GM19035 (cell line): Measurements from ENCODE around the gene IL4I1.

Source experiments
- ATAC-seq: cut with Tn5 transposase; IDR thresholded peaks from one replicate; pipeline ENCODE4 v1.9.1; 2021; ENCODE audit not compliant: unreplicated experiment

Gene IL4I1

DNA sequence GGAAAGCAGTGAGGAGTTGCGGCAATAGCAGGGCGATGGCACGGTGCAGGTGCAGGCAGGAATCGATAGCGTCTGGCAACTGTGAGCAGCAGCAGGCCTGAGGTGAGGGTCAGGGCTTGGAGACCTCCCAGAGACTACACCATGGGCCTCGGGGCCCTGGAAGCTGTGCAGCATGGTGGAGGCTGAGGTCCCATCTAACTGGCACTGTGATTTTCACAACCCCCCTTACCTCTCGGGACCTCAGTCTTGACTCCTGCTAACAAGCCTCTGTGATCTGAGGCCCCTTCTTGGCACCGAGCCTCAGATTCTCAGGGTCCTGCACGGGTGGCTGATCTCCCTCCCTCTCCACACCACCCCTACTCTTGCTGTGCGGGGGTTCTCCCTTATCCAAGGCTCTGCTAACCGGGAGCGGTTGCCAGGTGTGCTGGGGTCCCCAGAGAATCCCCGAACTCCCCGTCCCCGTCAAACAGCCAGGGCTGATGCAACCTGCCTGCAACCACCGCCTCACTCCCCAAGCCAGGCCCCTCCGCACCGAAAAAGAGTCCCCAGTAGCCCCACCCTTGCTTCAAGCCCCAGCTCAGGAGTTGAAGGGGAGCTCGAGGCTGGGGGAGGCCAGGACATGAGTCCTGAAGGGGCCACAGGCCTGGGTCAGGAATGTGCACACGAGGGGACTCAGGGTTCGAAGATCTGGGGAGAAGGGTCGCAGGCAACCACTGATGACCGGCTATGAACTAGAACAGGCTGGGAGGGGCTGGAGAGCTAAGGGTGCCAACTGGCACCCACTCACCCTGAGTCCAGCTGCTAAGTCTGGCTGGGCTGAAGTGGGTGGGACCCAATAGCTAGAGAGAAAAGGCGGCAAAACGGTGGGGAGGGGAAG is 27.6 kb upstream of the IL4I1 start:
- ATAC-seq = no peak

DNA sequence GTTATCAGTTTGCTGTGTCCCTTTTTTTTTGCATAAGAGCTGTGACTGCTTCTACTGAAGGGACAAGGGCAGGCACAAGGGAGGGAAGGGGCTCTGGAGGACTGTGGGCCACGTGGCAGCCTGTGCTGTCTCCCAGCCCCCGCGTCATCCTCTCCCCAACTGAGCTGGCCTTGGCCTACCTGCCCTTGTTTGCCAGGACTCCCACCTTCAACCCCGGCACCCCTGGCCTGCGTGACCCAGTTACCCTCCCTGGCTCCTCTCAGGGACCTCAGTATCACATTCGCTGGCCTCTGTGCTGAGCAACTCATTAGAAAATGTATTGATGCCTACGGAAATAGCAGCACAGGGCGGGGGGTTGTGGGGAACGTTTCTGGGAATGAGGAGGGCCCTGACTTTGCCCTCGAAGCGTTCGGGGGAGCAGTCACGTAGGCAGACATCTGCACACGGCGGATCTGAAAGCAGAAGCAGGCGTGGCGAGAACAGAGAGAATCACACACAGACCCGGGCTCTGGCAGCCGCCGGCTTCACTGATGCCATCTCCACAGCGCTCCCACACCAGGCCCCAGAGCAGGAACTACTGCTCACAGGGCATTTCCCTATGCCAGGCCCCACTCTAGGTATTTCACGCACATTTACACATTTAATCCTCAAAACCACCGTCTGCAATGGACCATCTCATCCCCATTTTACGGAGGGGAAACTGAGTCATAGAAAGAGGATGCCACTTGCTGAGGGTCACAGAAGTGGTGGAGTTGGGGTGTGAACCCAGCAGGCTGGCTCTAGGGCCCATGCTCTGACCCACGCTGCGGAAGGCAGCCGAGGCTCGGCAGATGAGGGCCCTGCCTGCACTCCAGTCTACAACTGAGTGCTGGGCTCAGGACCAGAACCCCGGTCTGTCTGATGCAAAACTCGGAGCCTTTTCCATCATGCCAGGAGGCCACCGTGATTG is 26.6 kb upstream of the IL4I1 start:
- no peak for ATAC-seq

DNA sequence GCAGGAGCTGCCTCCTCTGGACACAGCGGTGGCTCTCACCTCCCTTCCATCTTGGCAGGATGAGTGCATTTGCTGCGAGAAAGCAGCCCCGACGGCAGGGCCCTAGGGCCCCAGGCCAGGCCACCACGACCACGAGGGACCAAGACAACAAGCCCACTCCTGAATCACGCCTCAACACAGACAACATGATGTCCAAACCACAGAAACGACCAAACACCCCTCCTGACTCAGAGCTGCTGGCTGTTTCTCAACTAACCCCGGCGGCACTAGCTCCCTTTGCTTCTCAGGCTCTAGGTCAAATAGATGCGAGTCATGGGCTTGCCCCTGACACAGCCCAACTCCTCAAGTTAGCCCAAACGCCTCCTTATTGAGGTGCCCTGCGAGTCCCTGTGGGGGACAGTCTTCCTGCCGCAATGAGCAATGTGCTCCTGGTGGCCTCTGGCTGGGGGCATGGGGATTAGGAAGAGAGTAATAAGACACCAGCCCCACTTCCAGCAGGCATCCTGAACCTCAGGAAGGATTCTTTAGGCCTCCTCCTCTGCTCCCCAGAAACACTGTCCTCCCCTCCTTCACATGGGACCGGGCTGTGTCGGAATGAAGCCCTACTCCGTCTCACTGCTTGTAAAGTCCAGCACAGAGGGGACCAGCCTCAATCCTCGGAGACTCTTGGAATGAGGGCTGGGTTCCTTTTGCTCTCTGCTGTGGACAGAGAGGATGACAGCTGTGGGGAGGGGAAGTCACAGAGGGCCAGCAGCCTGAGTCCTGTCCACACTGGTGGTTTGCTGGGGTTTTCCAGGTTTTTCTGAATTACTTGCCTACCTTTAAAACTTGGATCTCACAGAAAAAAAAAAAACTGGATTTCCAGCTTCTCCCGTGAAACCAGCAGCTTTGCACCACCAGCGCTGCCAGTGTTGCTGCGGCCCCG is 25.4 kb upstream of the IL4I1 start:
- no peak for ATAC-seq

DNA sequence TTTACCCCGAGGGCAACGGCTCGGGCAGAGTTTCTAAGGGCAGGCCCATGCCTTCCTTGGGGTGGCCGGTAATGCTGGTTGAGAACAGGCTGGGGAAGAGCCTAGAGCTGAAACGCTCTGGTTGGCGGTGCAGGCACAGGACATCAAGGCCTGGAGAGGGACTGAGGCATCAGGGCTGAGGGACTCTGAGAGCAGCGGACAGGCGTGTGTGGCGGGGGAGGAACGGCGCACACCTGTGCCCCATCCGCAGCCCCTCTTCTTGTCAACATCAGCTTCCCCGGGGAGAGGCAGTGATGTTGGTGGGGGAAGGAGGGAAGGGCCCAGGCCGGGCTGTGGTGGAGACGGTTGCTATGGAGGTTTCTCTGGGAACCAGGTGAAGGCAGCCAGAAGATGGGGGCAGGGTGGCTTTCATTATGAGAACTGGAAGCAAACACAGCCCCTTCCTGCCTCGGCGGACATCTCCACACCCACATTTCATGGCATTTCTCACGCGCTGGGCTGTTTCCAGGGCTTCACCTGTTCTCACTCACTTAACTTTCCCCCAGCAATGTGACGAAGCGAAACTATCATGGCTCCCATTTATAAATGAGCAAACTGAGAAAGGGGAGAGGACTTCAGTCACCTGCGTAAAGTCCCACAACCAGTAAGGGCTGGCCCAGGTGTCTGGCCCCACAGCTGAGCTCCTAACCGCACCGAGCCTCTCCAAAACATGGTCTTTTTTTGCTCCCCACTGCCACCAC is 24.1 kb upstream of the IL4I1 start:
- ATAC-seq = no peak

DNA sequence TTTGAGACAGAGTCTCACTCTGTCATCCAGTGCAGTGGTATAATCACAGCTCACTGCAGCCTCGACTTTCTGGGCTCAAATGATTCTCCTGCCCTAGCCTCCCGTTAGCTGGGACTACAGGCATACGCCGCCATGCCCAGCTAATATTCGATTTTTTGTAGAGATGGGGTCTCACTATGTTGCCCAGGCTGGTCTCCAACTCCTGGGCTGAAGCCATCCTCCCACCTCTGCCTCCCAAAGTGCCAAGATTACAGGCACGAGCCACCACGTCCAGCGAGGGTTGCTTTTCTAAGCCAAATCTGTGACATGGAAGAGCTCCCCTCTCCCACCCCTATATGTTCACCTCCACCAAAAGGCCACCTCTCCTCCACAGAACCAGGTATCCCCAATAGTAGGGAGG is 21.4 kb upstream of the IL4I1 start:
- ATAC-seq = no peak

DNA sequence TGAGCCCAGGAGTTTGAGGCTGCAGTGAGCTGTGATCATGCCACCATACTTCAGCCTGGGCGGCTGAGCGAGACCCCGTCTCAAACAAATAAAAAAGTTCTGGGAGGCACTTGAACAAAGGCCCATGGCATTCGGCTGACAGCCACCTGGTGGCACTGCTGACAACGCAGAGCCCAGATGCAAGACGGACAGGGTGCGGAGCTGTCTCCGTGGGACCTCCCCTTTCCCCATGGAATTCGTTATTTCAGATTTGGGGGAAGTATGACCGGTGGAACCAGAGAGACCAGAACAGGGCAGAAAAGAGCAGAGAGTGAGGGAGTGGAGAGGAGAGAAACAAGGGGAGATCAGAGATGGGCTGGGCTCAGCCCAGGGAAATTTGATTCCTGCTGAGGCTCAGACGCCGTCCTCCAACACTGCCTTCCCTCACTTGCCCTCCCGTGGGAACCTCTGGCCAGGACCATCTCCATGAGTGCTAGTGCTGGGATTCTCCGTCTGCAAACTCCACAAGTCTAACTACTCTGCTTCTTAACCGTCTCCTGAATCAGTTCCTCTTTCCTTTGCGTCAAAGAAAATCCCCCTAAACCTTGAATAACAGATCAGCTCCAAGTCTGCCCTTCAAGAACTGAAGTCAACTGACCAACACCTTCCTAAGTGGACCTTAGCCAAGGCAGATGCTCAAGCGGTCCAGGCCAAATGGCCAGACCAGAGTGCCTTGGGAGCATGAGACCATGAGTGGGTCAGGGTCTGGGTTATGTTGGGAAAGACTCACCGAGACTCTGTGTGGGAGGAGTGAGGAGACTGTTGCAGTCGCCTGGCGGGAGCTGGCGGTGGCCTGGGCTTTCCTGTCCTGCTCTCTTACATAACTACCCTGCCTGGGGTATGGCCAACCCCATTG is 20.4 kb upstream of the IL4I1 start:
- ATAC-seq = no peak

DNA sequence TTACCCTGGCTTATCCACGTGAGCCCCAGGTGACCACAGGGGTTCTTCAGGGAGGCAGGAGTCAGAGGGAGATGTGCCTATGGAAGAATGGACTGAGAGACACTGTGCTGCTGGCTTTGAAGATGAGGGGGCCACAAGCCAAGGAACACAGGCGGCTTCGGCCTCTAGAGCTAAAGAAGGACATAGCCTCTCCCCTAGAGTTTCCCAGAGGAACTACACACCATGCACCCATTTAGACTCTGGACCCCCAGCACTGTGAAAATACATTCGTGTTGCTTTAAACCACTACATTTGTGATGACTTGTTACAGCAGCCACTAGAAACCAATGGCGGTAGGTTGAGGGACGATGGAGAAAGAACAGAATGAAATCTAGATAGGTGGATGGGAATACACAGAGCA is 18.6 kb upstream of the IL4I1 start:
- no peak for ATAC-seq

DNA sequence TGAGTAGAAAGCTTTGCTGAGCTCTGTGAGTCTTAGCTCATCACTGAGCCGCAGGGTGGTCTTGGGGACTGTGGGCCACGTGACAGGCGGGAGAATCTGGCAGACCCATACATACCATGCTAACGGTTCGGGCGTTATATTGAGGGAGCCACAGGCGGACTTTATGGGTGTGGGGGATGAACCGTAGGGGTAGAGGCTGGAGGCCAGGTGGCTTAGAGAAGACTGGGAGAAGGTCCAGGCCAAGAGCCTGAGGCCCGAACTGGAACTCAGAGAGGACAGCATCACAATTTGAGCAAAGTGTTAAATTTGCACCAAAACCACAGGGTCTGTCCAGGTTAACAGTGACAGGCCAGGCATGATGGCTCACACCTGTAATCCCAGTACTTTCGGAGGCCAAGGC is 17.0 kb upstream of the IL4I1 start:
- no peak for ATAC-seq

DNA sequence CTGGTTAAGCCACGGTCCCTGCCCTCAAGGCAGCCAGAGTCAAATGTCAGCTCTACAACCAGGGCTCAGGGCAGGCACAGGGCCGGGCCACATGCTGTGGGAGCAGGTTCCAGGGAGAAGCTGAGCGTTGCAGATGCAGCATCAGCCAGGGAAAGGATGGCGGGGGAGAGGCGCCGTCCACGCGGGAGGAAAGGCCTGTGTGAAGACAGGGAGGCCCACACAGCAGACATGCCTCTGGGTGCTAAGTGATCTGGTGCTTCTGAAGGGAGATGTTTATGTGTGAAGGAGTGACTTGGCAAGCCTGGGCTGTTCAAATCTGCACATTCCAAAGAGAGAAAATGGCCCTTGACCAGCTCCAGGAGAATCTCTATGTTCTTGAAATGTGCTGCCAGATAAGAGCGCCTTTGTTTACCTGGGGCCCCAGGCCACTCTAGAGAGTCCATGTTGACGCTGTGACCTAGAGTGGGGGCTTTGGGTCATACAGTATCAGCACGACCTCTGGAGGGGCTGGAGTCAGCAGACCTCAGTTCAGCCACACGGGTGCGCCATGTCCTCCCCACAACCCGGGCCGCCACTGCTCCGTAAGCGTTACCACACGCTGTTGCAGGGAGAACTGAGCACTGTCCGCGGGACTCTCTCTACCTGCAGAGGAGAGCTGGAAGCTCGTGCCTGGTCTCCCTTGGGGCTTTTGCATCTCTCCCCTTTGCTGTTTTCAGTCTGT is 16.4 kb upstream of the IL4I1 start:
- no peak for ATAC-seq

DNA sequence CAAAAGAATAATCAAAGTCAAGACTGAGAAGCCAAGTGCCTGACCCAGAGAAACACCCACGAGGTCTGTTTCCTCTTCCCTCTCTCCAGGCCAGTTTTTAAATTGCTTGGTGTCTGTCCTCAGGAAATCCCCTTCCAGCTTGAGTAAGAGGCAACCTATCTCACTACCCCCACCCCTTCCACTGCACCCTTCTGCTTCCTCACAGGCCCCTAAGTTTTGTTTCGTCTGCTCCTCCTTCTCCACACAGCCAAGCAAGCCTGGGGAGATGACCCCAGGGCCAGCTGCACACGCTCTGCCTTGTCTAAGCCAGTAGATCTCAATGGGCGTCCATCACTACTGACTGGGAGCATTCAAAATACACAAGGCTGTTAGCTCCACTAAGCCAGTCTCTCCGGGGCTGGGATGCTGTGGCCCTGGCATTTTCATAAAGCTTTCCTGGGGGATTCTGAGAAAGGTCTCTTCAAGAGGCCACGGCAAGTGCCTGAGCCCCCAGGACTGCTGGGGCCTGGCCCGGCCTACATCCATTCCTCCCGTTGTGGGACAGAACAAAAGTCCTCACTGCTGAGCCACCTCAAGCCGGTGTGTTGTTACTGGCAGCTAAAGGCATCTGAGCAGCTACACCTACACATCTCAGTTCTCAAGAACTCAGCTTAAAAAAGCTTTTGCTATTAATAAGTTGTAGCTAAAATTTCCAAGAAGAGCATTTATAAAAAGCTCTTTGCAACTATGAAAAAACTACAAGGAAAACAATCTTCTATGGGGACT is 14.9 kb upstream of the IL4I1 start:
- ATAC-seq = no peak

DNA sequence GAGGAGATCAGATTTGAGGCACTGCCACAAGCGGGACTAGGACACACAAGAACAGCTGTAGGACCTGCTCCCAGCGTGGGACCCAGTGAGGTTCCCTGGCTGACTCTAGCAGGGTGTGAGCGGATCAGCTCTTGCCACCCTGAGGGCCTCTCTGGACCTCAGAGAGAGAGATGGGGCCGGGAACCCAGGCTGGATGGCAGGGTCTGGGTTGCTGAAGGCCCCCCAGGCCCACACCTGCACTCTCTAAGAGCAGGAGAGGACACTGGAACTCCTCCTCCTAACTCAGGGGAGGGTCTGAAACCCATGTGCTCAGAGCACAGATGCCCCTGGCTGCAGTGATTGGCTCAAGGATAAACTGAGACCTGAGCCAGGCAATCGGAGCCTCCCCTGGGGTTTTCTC is 13.5 kb upstream of the IL4I1 start:
- ATAC-seq = no peak

DNA sequence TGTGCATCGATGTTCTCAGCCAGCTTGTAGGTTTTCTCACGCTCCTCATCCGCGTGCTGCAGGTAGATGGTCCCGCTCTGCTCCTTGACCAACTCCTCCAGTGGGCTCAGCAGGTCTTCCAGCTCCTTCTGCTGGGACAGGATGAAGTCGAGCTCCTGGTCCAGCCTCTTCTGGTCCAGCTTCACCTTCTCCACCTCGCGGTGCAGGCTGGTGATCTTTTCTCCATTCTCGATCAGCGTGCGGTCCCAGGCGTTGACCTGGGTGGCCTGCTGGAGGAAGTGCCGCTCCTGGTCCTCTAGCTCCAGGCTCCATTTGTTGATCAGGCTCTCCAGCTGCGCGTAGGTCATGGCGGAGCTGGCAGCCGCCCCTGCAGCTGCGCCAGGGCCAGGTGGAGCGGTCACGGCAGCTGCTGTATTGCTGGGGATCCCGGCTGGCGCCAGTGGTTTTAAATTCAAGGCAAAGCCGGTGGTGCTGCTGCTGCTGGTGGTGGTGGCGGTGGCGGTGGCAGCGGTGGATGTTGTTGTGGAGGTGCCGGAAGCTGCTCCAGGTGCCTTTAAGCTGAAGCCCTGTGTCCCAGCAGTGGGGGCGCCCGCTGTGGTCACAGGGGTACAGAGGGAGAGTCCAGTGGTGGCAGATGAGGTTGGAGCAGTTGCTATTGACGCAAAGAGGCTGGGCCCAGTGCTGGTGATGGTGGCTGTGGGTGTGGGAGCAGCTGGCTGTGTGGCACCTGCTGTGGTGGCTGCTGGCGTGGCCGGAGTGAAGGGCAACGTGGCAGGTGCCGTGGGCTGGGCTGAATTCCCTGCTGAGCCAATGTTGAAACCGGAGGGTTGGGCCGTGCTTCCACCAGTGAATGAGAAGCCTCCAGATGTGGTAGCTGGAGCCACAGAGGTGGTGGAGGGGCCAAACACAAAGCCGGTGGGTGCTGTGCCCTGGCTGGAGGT is 12.1 kb upstream of the IL4I1 start:
- no peak for ATAC-seq

DNA sequence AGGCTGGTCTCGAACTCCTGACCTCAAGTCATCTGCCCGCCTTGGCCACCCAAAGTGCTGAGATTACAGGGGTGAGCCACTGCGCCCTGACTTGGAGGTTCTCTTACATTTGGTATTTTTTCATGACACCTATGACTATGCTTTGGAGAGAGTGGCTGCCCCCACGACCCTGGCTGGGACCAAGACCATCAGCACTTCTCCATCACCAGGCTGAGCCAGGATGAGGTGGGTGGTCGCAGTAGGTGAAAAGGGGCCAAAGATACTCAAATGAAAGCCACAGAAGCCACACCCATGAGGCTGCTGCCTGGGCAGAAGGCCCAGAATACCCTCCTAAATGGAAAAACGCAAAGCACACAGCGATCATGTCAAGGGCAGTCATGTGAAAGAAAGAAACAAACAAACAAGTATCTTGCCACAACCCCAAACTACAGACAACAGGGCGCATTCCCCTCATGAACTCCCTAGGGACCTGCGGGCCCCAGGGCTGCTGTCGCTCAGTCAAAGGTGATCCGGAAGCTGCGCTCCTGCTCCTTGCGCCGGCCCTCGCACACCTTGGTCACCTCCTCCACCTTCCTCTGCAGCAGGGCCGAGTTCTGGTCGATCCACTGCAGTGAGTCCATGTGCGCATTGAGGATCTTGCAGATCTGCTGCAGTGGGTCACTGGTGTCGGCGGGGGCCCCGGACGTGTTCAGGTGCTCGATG is 11.2 kb upstream of the IL4I1 start:
- ATAC-seq = no peak

DNA sequence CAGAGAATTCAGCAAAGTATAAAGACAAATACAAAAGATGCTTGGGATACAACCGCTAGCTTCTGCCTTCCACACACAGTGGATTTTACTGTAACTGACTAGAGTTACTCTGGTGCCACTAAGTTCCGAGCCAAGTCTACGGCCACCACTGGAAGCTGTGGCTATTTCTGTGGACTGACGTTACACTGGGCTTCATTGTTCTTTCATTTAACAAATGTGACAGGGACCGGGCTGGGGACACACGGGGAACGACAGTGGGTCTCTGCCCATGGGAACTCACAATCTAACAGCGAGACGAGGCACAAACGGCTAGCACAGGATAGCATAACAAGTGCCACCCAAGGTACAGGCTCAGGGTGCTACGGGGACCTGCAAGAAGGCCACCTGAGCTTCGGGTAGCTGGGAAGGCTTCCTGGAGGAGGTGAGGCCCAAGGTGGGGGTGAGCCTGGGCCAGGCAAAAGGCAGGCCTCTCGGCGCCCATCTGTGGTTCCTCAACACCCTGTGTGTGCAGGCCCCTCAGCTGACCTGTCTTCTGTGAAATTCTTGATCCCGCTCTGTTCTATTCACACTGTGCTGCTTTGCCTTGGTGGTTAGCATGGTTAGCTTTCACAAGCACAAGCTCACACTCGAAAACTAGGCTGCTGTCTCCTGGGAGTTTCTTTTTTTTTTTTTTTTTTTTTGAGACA is 10.3 kb upstream of the IL4I1 start:
- ATAC-seq = no peak

DNA sequence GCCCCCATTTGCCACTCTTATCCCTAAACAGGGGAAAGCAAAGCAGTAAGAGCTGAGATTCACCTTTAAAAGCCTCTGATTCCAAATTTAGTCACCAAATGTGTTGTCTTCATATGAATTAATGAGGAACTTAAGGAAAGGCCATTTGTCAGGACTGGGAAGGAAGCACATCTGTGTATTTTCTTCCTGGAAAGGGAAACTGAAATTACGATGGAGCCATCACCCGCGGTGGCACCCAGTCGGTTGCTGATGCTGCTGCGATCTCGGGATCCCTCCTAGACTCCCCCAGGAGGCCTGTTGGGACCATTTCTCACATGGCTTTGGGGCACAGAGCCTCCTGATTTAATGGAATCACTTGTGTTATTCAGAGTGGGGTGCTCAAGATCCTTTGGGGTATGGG is 7.4 kb upstream of the IL4I1 start:
- ATAC-seq = no peak
